K562 (cell line): ENCODE results near the gene EYA2. TPM values are rescaled to one million over a fixed set of nuclear protein-coding genes. Genes with fewer than 3 reads are reported as not detected.

Experiments
- ATAC-seq: fragments of 200-7000 bp; cut with Tn5 transposase; 3 replicates; pipeline ENCODE4 v1.9.1; 2020; ENCODE audit warnings: moderate library complexity
- BruUV-seq: library from RNA; stranded (reverse); fragments of 400-500 nt; replicated peaks from 2 replicates; lab custom pipeline; 2021; lab: Mats Ljungman, UMichigan
- CTCF ChIA-PET: fragments of 300-600 bp; formaldehyde crosslinking; extraction: SDS; loops from one replicate; lab custom pipeline; 2021; ENCODE audit warnings: low intra/inter-chr PET ratio; lab: Yijun Ruan, JAX
- POLR2A ChIA-PET: fragments of 300-600, 350-650 bp; sonication (Branson Sonifier 250); formaldehyde crosslinking; extraction: SDS; loops from one replicate; lab custom pipeline; 2021; ENCODE audit warnings: antibody characterized with exemption, inconsistent platforms; lab: Yijun Ruan, JAX
- DNase-seq, 4 experiments: peaks; one replicate each; pipeline versions ENCODE4 v3.0.0 to v3.0.0-alpha.2; 2011 to 2018; ENCODE audit warnings: low spot score in 3 of 4, mixed read lengths in 3 of 4; ENCODE audit errors: extremely low read depth in 1 of 4
- FAIRE-seq: peaks from 2 replicates; lab custom pipeline; 2011; peaks lifted over from hg19 to GRCh38; lab: Jason Lieb, UNC
- H2AFZ ChIP-seq: 2 replicates; pipeline ENCODE4 v1.6.0; 2011; ENCODE audit warnings: low read depth, low read length, control low read depth, inconsistent platforms
- H3K27ac ChIP-seq: fragments of 200-600 bp; 3 replicates; pipeline ENCODE4 v1.8.0; 2011; ENCODE audit warnings: low read depth, mild to moderate bottlenecking, control low read depth, inconsistent platforms, low read length, moderate library complexity, mixed read lengths; ENCODE audit errors: extremely low read depth
- H3K27me3 ChIP-seq, 2 experiments: fragments of 300-600 bp in 1 of 2; 2 replicates in 1 of 2; 3 replicates in 1 of 2; pipeline versions ENCODE4 v1.6.0 to v1.8.0; 2011; ENCODE audit warnings: inconsistent platforms in 2 of 2, low read length in 2 of 2, mild to moderate bottlenecking in 1 of 2, mixed read lengths in 1 of 2, moderate library complexity in 1 of 2; ENCODE audit not compliant: control insufficient read depth in 2 of 2, insufficient read depth in 2 of 2
- H3K36me3 ChIP-seq: fragments of 300-600 bp; 3 replicates; pipeline ENCODE4 v1.8.0; 2011; ENCODE audit warnings: mild to moderate bottlenecking, low read length, inconsistent platforms; ENCODE audit not compliant: control insufficient read depth, insufficient read depth
- H3K4me1 ChIP-seq, 2 experiments: fragments of 200-600 bp in 1 of 2; replicated peaks in 1 of 2; 2 replicates in 1 of 2; 3 replicates in 1 of 2; pipeline versions ENCODE4 v1.5.1 to v1.8.0; 2011; ENCODE audit warnings: inconsistent platforms in 2 of 2, low read length in 2 of 2, mild to moderate bottlenecking in 1 of 2, mixed read lengths in 1 of 2, moderate library complexity in 1 of 2; ENCODE audit not compliant: control insufficient read depth in 2 of 2, insufficient read depth in 2 of 2
- H3K4me2 ChIP-seq: 2 replicates; pipeline ENCODE4 v1.6.1; 2011; ENCODE audit warnings: low read length, control low read depth, inconsistent platforms, mixed read lengths; ENCODE audit not compliant: insufficient read depth
- H3K4me3 ChIP-seq: fragments of 200-600 bp; sonication (generic), shearing (Covaris generic); 2 replicates; pipeline ENCODE4 v1.5.1; 2016; ENCODE audit warnings: control low read depth, inconsistent platforms
- H3K79me2 ChIP-seq: fragments of 200-600 bp; 3 replicates; pipeline ENCODE4 v1.8.0; 2011; ENCODE audit warnings: low read length, inconsistent platforms; ENCODE audit not compliant: control insufficient read depth, insufficient read depth
- H3K9ac ChIP-seq, 2 experiments: 2 replicates each; pipeline versions ENCODE4 v1.6.0 to v1.6.1; 2011; ENCODE audit warnings: low read depth in 2 of 2, low read length in 2 of 2, control low read depth in 1 of 2, inconsistent platforms in 1 of 2, mild to moderate bottlenecking in 1 of 2, mixed read lengths in 1 of 2; ENCODE audit not compliant: insufficient read depth in 1 of 2
- H3K9me1 ChIP-seq: one replicate; pipeline ENCODE4 v1.6.0; 2011; ENCODE audit warnings: inconsistent platforms, mild to moderate bottlenecking, low read length, moderate library complexity; ENCODE audit not compliant: control insufficient read depth, insufficient read depth
- H3K9me3 ChIP-seq: replicated peaks from 2 replicates; pipeline ENCODE4 v1.5.1; 2011; ENCODE audit warnings: low read depth, low read length, inconsistent platforms; ENCODE audit not compliant: control insufficient read depth, insufficient read depth
- H4K20me1 ChIP-seq: replicated peaks from 2 replicates; pipeline ENCODE4 v1.6.1; 2011; ENCODE audit warnings: low read length, inconsistent platforms, mixed read lengths; ENCODE audit not compliant: control insufficient read depth, insufficient read depth
- ASH1L ChIP-seq: fragments of 450-650 bp; IDR thresholded peaks from 2 replicates; pipeline ENCODE4 v1.6.1; 2018; ENCODE audit warnings: borderline replicate concordance, mild to moderate bottlenecking, low read depth; ENCODE audit not compliant: partially characterized antibody
- ERF ChIP-seq: fragments of 450-650 bp; formaldehyde crosslinking; IDR thresholded peaks from 2 replicates; pipeline ENCODE4 v1.4.0; 2020; ENCODE audit warnings: mild to moderate bottlenecking, mixed read lengths
- RBM34 ChIP-seq: fragments of 200-400 bp; formaldehyde crosslinking; IDR thresholded peaks from 2 replicates; pipeline ENCODE4 v1.6.1; 2018; ENCODE audit warnings: low read length, borderline replicate concordance; ENCODE audit not compliant: insufficient read depth
- RNF2 ChIP-seq: sonication (generic); IDR thresholded peaks from 2 replicates; pipeline ENCODE4 v1.6.1; 2016
- THRA ChIP-seq: fragments of 450-650 bp; IDR thresholded peaks from 2 replicates; pipeline ENCODE4 v1.6.1; 2017; ENCODE audit warnings: mild to moderate bottlenecking, moderate library complexity
- ZNF592 ChIP-seq: fragments of 450-650 bp; IDR thresholded peaks from 2 replicates; pipeline ENCODE4 v1.6.1; 2017; ENCODE audit warnings: antibody characterized with exemption, mild to moderate bottlenecking
- WGBS: fragments of 100-300 bp; shearing (Covaris generic); methylation state at CpG from one replicate; pipeline ENCODE4 v1.1.6; 2016; ENCODE audit warnings: low coverage, mixed read lengths; ENCODE audit not compliant: insufficient coverage; ENCODE audit errors: missing lambda C conversion rate; 5-methylcytosine and 5-hydroxymethylcytosine counted together
- in situ Hi-C: fragments of 300-500 bp; cut with MboI; formaldehyde crosslinking; loops from 4 replicates; pipeline ENCODE4 v1.15.0; 2018; ENCODE audit warnings: inconsistent platforms, mixed read lengths
- intact Hi-C: fragments of 100-400 bp; cut with micrococcal nuclease; formaldehyde crosslinking; loops from 2 replicates; pipeline ENCODE4 v1.14.2; 2022
- polyA plus RNA-seq, 8 experiments: library from polyadenylated mRNA; depleted of rRNA in 4 of 8; stranded (reverse) in 5 of 8; unstranded in 3 of 8; fragments of >200 nt; fragmentation: Nextera tagmentation in 2 of 8; fragmentation: Illumina TruSeq in 1 of 8; extraction: Ambion mirVana in 2 of 8; extraction: Trizol in 1 of 8; gene quantifications; 2 replicates each; pipeline versions ENCODE4 v1.2.1 to v1.2.3, GENCODE V29; 2011 to 2014; ENCODE audit warnings: inconsistent platforms in 1 of 8, missing spikeins in 1 of 8
- total RNA-seq, 7 experiments: library from RNA; depleted of rRNA in 6 of 7; stranded (reverse); fragments of >200 nt in 6 of 7; fragmentation: Illumina TruSeq in 2 of 7; extraction: Trizol in 2 of 7; gene quantifications; 2 replicates each; pipeline versions ENCODE4 v1.2.1 to v1.2.3, GENCODE V29; 2011 to 2021; ENCODE audit warnings: low replicate concordance in 1 of 7
- TF ChIP-seq, protein P1 (sequence below), 2 experiments: fragments of 450-650 bp; IDR thresholded peaks; 2 replicates each; pipeline ENCODE4 v1.6.1; 2016; ENCODE audit warnings: mild to moderate bottlenecking in 2 of 2, borderline replicate concordance in 1 of 2, low read depth in 1 of 2, moderate library complexity in 1 of 2

EYA2 gene
- total and polyA plus RNA-seq, 9 of the 15 experiments (the other 6 are each of a cell fraction or from before 2014, with no cell fraction given) = 0.03 TPM; not detected in 8

- H3K27ac ChIP-seq = no peak overlapping the region
- no peak overlapping the region for H3K4me2 ChIP-seq
- no peak for FAIRE-seq
- ChIA-PET POLR2A (interaction anchor here (0.6 to 1.3 kb wide), 2 partner anchors 9 to 164 kb away, joined by 3 to 5 read pairs; no protein-coding TSS in a partner anchor), CTCF (no interaction called here)
- no peaks in the 10 kb centered on the region for H3K9me1 ChIP-seq
- in situ Hi-C loops (no loop called here), intact Hi-C loops (no loop called here)
- no peak overlapping the region for H3K9ac ChIP-seq
- no TSS peak for BruUV-seq
- no peak for ATAC-seq
- no peak overlapping the region for H2AFZ ChIP-seq
- H3K79me2 ChIP-seq = peaks cover 62% of the 10 kb centered on the region
- no peak overlapping the region for H3K4me3 ChIP-seq
- H4K20me1 ChIP-seq = peaks cover 18% of the 10 kb centered on the region; the same call in 1 of the 2 replicates
- H3K36me3 ChIP-seq = peaks cover 96% of the 10 kb centered on the region
- no peak for DNase-seq
- WGBS = 90% methylated on average over 10 of the region's 10 CpGs
- no peaks in the 10 kb centered on the region for H3K9me3 ChIP-seq
- H3K27me3 ChIP-seq = no peaks in the 10 kb centered on the region
- no peaks in the 10 kb centered on the region for H3K4me1 ChIP-seq
- TF ChIP-seq ASH1L = no peak
- TF ChIP-seq, protein P1, sequence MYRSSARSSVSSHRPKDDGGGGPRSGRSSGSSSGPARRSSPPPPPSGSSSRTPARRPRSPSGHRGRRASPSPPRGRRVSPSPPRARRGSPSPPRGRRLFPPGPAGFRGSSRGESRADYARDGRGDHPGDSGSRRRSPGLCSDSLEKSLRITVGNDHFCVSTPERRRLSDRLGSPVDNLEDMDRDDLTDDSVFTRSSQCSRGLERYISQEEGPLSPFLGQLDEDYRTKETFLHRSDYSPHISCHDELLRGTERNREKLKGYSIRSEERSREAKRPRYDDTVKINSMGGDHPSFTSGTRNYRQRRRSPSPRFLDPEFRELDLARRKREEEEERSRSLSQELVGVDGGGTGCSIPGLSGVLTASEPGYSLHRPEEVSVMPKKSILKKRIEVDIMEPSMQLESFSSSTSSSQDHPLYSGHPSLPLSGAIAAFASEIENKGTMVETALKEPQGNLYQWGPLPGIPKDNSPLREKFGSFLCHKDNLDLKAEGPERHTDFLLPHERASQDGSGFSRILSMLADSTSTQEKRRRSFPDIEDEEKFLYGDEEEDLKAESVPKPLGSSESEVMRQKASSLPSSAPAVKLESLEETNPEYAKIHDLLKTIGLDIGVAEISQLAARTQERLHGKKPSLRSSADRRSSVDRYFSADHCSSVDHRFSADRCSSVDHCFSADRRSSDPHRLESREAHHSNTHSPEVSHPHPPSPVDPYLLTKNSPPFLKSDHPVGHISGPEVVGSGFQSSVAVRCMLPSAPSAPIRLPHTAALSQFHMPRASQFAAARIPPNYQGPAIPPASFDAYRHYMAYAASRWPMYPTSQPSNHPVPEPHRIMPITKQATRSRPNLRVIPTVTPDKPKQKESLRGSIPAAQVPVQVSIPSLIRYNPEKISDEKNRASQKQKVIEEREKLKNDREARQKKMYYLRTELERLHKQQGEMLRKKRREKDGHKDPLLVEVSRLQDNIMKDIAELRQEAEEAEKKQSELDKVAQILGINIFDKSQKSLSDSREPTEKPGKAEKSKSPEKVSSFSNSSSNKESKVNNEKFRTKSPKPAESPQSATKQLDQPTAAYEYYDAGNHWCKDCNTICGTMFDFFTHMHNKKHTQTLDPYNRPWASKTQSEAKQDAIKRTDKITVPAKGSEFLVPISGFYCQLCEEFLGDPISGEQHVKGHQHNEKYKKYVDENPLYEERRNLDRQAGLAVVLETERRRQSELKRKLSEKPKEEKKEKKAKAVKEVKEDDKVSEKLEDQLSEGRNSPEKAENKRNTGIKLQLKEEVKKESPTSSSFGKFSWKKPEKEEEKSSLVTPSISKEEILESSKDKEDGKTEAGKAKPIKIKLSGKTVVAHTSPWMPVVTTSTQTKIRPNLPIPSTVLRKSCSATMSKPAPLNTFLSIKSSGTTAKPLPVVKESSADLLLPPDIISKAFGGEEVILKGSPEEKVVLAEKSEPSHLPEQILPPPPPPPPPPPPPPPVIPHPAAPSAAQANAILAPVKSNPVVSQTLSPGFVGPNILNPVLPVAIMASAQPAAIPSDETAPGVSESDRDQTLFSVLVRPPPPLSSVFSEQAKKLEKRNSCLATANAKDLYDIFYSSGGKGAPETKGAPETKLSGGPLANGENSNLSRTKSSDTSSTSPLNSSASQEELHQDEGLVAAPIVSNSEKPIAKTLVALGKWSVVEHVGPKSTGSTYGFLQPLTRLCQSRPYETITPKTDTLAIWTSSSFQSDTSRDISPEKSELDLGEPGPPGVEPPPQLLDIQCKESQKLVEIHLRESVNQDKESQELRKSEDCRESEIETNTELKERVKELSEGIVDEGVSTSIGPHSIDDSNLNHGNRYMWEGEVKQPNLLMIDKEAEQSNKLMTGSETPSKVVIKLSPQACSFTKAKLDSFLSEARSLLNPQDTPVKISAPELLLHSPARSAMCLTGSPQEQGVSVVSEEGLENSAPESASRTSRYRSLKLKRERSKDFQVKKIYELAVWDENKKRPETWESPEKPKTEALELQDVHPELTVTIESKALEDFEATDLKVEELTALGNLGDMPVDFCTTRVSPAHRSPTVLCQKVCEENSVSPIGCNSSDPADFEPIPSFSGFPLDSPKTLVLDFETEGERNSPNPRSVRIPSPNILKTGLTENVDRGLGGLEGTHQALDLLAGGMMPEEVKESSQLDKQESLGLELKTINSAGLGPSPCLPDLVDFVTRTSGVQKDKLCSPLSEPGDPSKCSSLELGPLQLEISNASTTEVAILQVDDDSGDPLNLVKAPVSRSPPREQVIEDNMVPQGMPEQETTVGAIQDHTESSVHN (IDR thresholded peaks at IDR 0.05; ENCODE audit: borderline replicate concordance in 1 of 2, low read depth in 1 of 2) = no peak
- no peak for TF ChIP-seq THRA
- TF ChIP-seq RBM34 = no peak
- no peak for TF ChIP-seq RNF2
- no peak for TF ChIP-seq ZNF592
- no peak for TF ChIP-seq ERF (CRISPR knock-in tag)
Measured at GRCh38 chr20:47215653-47216397, 321.2 kb downstream of the EYA2 start.
